Measurements from ENCODE around the gene NLGN4Y. TPM values are rescaled to one million over a fixed set of nuclear protein-coding genes. Genes with fewer than 3 reads are reported as not detected.

NLGN4Y gene
- total and polyA plus RNA-seq, 10 of the 15 experiments (the other 5 are each of a cell fraction or from before 2014, with no cell fraction given): not detected

- intact Hi-C loops (cut with micrococcal nuclease; ENCODE audit: unreplicated experiment) (no loop called here), in situ Hi-C loops (cut with MboI) (no loop called here)
- ChIA-PET CTCF (no interaction called here), SMC1A (ENCODE audit: uncharacterized antibody, unreplicated experiment) (no interaction called here), POLR2A (no interaction called here), RAD21 (ENCODE audit: unreplicated experiment) (no interaction called here)
- no peaks in the 10 kb centered on the region for H3K27me3 ChIP-seq (replicated peaks in 1 of 2; ENCODE audit: control insufficient read depth in 2 of 2, insufficient read depth in 2 of 2, low read length in 1 of 2)
- H3K9ac ChIP-seq (ENCODE audit: control insufficient read depth, insufficient read depth, low read length): no peak overlapping the region
- no peaks in the 10 kb centered on the region for H4K20me1 ChIP-seq (ENCODE audit: control insufficient read depth, insufficient read depth)
- H2AFZ ChIP-seq (ENCODE audit: control insufficient read depth, low read depth, low read length): no peak overlapping the region
- no peak overlapping the region for H3K27ac ChIP-seq (ENCODE audit: control insufficient read depth, insufficient read depth)
- DNase-seq (ENCODE audit: low read depth, low spot score) (no peak), ATAC-seq (no peak), FAIRE-seq (no peak)
- no peaks in the 10 kb centered on the region for H3K79me2 ChIP-seq (ENCODE audit: control insufficient read depth, insufficient read depth, low read length)
- no peak overlapping the region for H3K4me3 ChIP-seq
- H3K4me2 ChIP-seq (ENCODE audit: control insufficient read depth, insufficient read depth): no peak overlapping the region
- no peaks in the 10 kb centered on the region for H3K4me1 ChIP-seq (ENCODE audit: control insufficient read depth, insufficient read depth, low read length)
- no CpG with 5 or more reads among the region's 4 CpGs for WGBS (ENCODE audit: insufficient coverage, insufficient replicate concordance, low lambda C conversion rate, missing lambda C conversion rate)
- TF ChIP-seq MYC (IDR thresholded peaks at IDR 0.05; ENCODE audit: insufficient read depth, insufficient read length, insufficient replicate concordance, low read length, severe bottlenecking) (no peak), RB1 (IDR thresholded peaks at IDR 0.05; ENCODE audit: borderline replicate concordance) (no peak), ATF3 (IDR thresholded peaks at IDR 0.05; ENCODE audit: borderline replicate concordance, extremely low read depth, low read depth, low read length) (no peak), ELK1 (IDR thresholded peaks at IDR 0.05; ENCODE audit: low read depth, low read length) (no peak), KLF5 (IDR thresholded peaks at IDR 0.05; ENCODE audit: partially characterized antibody) (no peak), ZBTB33 (IDR thresholded peaks at IDR 0.05) (no peak), PAX8 (IDR thresholded peaks at IDR 0.05) (no peak), MYB (IDR thresholded peaks at IDR 0.05; ENCODE audit: borderline replicate concordance, low read depth, low read length) (no peak), SPI1 (IDR thresholded peaks at IDR 0.05; ENCODE audit: borderline replicate concordance, insufficient read depth, low read depth, low read length) (no peak), TCF7 (IDR thresholded peaks at IDR 0.05; ENCODE audit: borderline replicate concordance) (no peak)
- H3K9me3 ChIP-seq (replicated peaks; ENCODE audit: control insufficient read depth, insufficient read depth, low read length): no peaks in the 10 kb centered on the region
- BruUV-seq (replicated peaks): no TSS peak
- no peaks in the 10 kb centered on the region for H3K36me3 ChIP-seq (ENCODE audit: control insufficient read depth in 2 of 2, insufficient read depth in 2 of 2, low read length in 1 of 2)
These were observed 268.8 kb downstream of the NLGN4Y start for GRCh38 chrY:14793104-14793503.

All from GM12878 (cell line).